ENCODE measurements around the gene SLC4A7. TPM values are rescaled to one million over a fixed set of nuclear protein-coding genes. Genes with fewer than 3 reads are reported as not detected.
A peak's percentile ranks its signal among the peaks of the same experiment; 100 is the strongest.
"Not testable (repeated sequence)": the region's sequence is repeated elsewhere in the genome, so short reads cannot be mapped to it uniquely, and the experiment has no call there.

Gene SLC4A7
- total RNA-seq, 1 experiment from 2014 or later: 28.1 TPM

GRCh38 chr3:27422617-27423016 is 61.6 kb downstream of the SLC4A7 start:
- Histone ChIP-seq H3K27me3 (ENCODE audit: insufficient read depth, low read depth) (no peaks in the 10 kb centered on the region), H3K79me2 (ENCODE audit: low read depth) (no peaks in the 10 kb centered on the region), H3F3A (ENCODE audit: insufficient read depth, low read depth) (peaks cover 32% of the 10 kb centered on the region), H3K9me3 (ENCODE audit: insufficient read depth, low read depth) (no peaks in the 10 kb centered on the region), H3K9me2 (ENCODE audit: insufficient read depth) (no peaks in the 10 kb centered on the region), H2AFZ (no peak overlapping the region), H4K20me1 (ENCODE audit: insufficient read depth) (no peaks in the 10 kb centered on the region), H3K4me2 (no peak overlapping the region), H3K4me3 (no peak overlapping the region), H3K27ac (no peak overlapping the region), H3K4me1 (replicated peaks; ENCODE audit: insufficient read depth) (no peaks in the 10 kb centered on the region), H3K36me3 (ENCODE audit: low read depth) (peaks cover 9% of the 10 kb centered on the region)
- intact Hi-C loops (cut with micrococcal nuclease; ENCODE audit: unreplicated experiment): no loop called here
- no TSS peak for BruUV-seq (replicated peaks)
- POLR2A ChIA-PET (ENCODE audit: unreplicated experiment): no interaction called here
- CTCF ChIA-PET: no interaction called here
- DNase-seq: no peak
- TF ChIP-seq CTCF (conservative IDR thresholded peaks at IDR 0.05): no peak
- no peak for TF ChIP-seq EZH2 (IDR thresholded peaks at IDR 0.05; ENCODE audit: low read depth)

GRCh38 chr3:27415202-27415601 is 69.0 kb downstream of the SLC4A7 start:
- no peak for DNase-seq
- no TSS peak for BruUV-seq (replicated peaks)
- Histone ChIP-seq H3K79me2 (ENCODE audit: low read depth) (no peaks in the 10 kb centered on the region), H3K27ac (no peak overlapping the region), H3K4me2 (no peak overlapping the region), H3K27me3 (ENCODE audit: insufficient read depth, low read depth) (no peaks in the 10 kb centered on the region), H4K20me1 (ENCODE audit: insufficient read depth) (no peaks in the 10 kb centered on the region), H3K4me3 (no peak overlapping the region), H3K9me3 (ENCODE audit: insufficient read depth, low read depth) (peaks cover 3% of the 10 kb centered on the region; the same call in 1 of the 2 replicates), H3K36me3 (ENCODE audit: low read depth) (peaks cover 9% of the 10 kb centered on the region), H3F3A (ENCODE audit: insufficient read depth, low read depth) (peaks cover 9% of the 10 kb centered on the region; the same call in 1 of the 2 replicates), H2AFZ (no peak overlapping the region), H3K9me2 (ENCODE audit: insufficient read depth) (no peaks in the 10 kb centered on the region), H3K4me1 (replicated peaks; ENCODE audit: insufficient read depth) (no peaks in the 10 kb centered on the region)
- POLR2A ChIA-PET (ENCODE audit: unreplicated experiment): no interaction called here
- intact Hi-C loops (cut with micrococcal nuclease; ENCODE audit: unreplicated experiment): no loop called here
- CTCF ChIA-PET: no interaction called here
- TF ChIP-seq EZH2 (IDR thresholded peaks at IDR 0.05; ENCODE audit: low read depth) (no peak), CTCF (conservative IDR thresholded peaks at IDR 0.05) (no peak)

DNA sequence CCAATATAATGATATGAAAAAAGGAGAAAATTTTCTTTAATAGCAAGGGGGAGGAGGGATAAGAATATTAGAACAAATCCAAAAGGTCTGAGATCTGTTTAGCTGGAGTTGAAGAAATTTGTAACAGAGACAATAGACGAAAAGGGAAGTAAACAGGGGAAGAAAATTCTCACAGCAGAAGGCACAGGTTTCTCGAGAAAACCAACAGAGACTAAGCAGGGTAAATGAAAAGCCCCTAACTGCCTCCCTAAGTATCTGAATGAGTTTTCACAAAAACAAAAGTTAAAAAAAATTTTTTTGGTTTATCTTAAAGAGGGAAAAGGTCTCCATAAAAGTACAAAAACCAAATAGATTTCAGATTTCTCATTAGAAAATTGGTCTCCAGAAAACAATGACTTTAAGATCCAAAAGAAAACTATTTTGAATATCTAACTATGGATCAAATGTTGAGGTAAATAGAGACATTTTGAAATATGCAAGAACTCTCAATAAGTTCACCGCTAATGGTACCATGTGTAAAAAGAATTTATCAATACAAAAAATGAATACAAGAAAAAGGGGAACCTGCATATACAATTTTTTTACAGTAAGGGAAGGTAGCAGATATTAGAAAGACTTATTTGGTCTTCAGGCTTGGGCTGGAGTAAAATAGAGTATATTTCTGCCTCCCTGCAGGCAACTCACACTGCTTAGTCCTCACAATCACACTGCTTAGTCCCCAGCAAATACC is 91.1 kb downstream of the SLC4A7 start:
- Histone ChIP-seq H3K27ac (no peak overlapping the region), H3K9me2 (ENCODE audit: insufficient read depth) (no peaks in the 10 kb centered on the region), H2AFZ (no peak overlapping the region), H3F3A (ENCODE audit: insufficient read depth, low read depth) (peaks cover 16% of the 10 kb centered on the region; the same call in 1 of the 2 replicates), H3K4me3 (no peak overlapping the region), H3K4me1 (replicated peaks; ENCODE audit: insufficient read depth) (no peaks in the 10 kb centered on the region), H3K4me2 (no peak overlapping the region), H3K9me3 (ENCODE audit: insufficient read depth, low read depth) (no peaks in the 10 kb centered on the region), H3K79me2 (ENCODE audit: low read depth) (no peaks in the 10 kb centered on the region), H4K20me1 (ENCODE audit: insufficient read depth) (no peaks in the 10 kb centered on the region), H3K36me3 (ENCODE audit: low read depth) (peaks cover 7% of the 10 kb centered on the region; the same call in 1 of the 2 replicates), H3K27me3 (ENCODE audit: insufficient read depth, low read depth) (no peaks in the 10 kb centered on the region)
- ChIA-PET POLR2A (ENCODE audit: unreplicated experiment) (no interaction called here), CTCF (no interaction called here)
- no peak for TF ChIP-seq CTCF (conservative IDR thresholded peaks at IDR 0.05)
- no peak for TF ChIP-seq EZH2 (IDR thresholded peaks at IDR 0.05; ENCODE audit: low read depth)
- intact Hi-C loops (cut with micrococcal nuclease; ENCODE audit: unreplicated experiment): no loop called here
- DNase-seq: no peak
- BruUV-seq (replicated peaks): no TSS peak

- H3K27me3 ChIP-seq (ENCODE audit: insufficient read depth, low read depth); H3K79me2 ChIP-seq (ENCODE audit: low read depth); H3K4me3 ChIP-seq; H3K9me3 ChIP-seq (ENCODE audit: insufficient read depth, low read depth); H3K36me3 ChIP-seq (ENCODE audit: low read depth); intact Hi-C loops (cut with micrococcal nuclease; ENCODE audit: unreplicated experiment); POLR2A ChIA-PET (ENCODE audit: unreplicated experiment); H3K4me1 ChIP-seq (replicated peaks; ENCODE audit: insufficient read depth); H3K4me2 ChIP-seq; BruUV-seq (replicated peaks); H3K9me2 ChIP-seq (ENCODE audit: insufficient read depth); H2AFZ ChIP-seq; DNase-seq; CTCF ChIA-PET; H4K20me1 ChIP-seq (ENCODE audit: insufficient read depth): not testable (repeated sequence)
- H3K27ac ChIP-seq: peak overlapping the region; percentile 8; the same call in 1 of the 2 replicates
- peaks cover 10% of the 10 kb centered on the region; the same call in 1 of the 2 replicates for H3F3A ChIP-seq (ENCODE audit: insufficient read depth, low read depth)
Measured at GRCh38 chr3:27392414-27392813, 91.8 kb downstream of the SLC4A7 start.

Data from PC-9 (cell line).